Spleen (tissue), 11 donors: ENCODE results near the gene MICAL2. TPM values are rescaled to one million over a fixed set of nuclear protein-coding genes. Genes with fewer than 3 reads are reported as not detected.

Experiments
- DNase-seq: peaks from one replicate; pipeline ENCODE4 v3.0.0-alpha.2; 2020
- H3K27ac ChIP-seq, 8 donors: fragments of 200-600 bp; sonication (generic) in 7 of 8; 1 replicate in 4 of 8; 2 replicates in 4 of 8; pipeline versions ENCODE4 v1.5.0 to v1.8.0; 2016 to 2021; ENCODE audit warnings: inconsistent platforms in 4 of 8, mild to moderate bottlenecking in 4 of 8, moderate library complexity in 1 of 8
- H3K27me3 ChIP-seq, 7 donors: fragments of 200-600 bp; sonication (generic) in 6 of 7; replicated peaks in 1 of 7; 1 replicate in 4 of 7; 2 replicates in 3 of 7; pipeline versions ENCODE4 v1.5.0 to v1.8.0; 2016 to 2021; ENCODE audit warnings: inconsistent platforms in 3 of 7, mild to moderate bottlenecking in 1 of 7
- H3K36me3 ChIP-seq, 6 donors: fragments of 200-600 bp; sonication (generic) in 5 of 6; 1 replicate in 4 of 6; 2 replicates in 2 of 6; pipeline versions ENCODE4 v1.5.0 to v1.8.0; 2016 to 2021; ENCODE audit warnings: inconsistent platforms in 2 of 6
- H3K4me1 ChIP-seq, 6 donors: fragments of 200-600 bp; sonication (generic) in 5 of 6; 1 replicate in 3 of 6; 2 replicates in 3 of 6; pipeline versions ENCODE4 v1.5.0 to v1.8.0; 2016 to 2021; ENCODE audit warnings: inconsistent platforms in 3 of 6
- H3K4me3 ChIP-seq, 8 donors: fragments of 200-600 bp; sonication (generic) in 7 of 8; 1 replicate in 4 of 8; 2 replicates in 4 of 8; pipeline versions ENCODE4 v1.5.0 to v1.8.0; 2016 to 2021; ENCODE audit warnings: inconsistent platforms in 4 of 8, mild to moderate bottlenecking in 4 of 8, moderate library complexity in 2 of 8
- H3K9me3 ChIP-seq, 8 donors: fragments of 200-600 bp; sonication (generic) in 7 of 8; 1 replicate in 4 of 8; 2 replicates in 4 of 8; pipeline versions ENCODE4 v1.5.0 to v1.8.0; 2016 to 2021; ENCODE audit warnings: inconsistent platforms in 4 of 8
- POLR2A ChIP-seq, 3 donors: fragments of 450-650 bp; IDR thresholded peaks; one replicate each; pipeline ENCODE4 v1.5.1; 2017; ENCODE audit warnings: antibody characterized with exemption in 3 of 3, mild to moderate bottlenecking in 1 of 3
- POLR2AphosphoS5 ChIP-seq, 3 donors: sonication (generic); formaldehyde crosslinking; IDR thresholded peaks; one replicate each; pipeline ENCODE4 v1.5.1; 2017; ENCODE audit warnings: antibody characterized with exemption in 3 of 3
- WGBS, 5 donors: extraction: QIAGEN DNeasy Blood & Tissue Kit in 3 of 5; methylation state at CpG; one replicate each; pipeline versions ENCODE4 v1.1.5 to v1.1.7; 2013 to 2018; 5-methylcytosine and 5-hydroxymethylcytosine counted together
- intact Hi-C: fragments of 100-400 bp; cut with DNase I; formaldehyde crosslinking; loops from one replicate; pipeline ENCODE4 v1.15.0; 2023; ENCODE audit warnings: low total_unique reads
- polyA plus RNA-seq, 3 donors: library from polyadenylated mRNA; stranded (reverse); fragments of 200-250 nt; gene quantifications; one replicate each; pipeline ENCODE4 v1.2.1, GENCODE V29; 2013
- total RNA-seq, 7 donors: library from RNA; depleted of rRNA in 3 of 7; stranded (reverse); fragments of >200 nt in 3 of 7; fragmentation: NEBNext Ultra II Directional in 4 of 7; extraction: Animal tissue kit (Norgen Biotek cat#: 25700) in 4 of 7; gene quantifications; one replicate each; pipeline versions ENCODE4 v1.1.0 to v1.2.1, GENCODE V29; 2016 to 2021
- TF ChIP-seq, protein P1 (sequence below), 11 experiments: fragments of 200-600 bp in 7 of 11; fragments of 450-650 bp in 4 of 11; sonication (generic) in 4 of 11; IDR thresholded peaks in 8 of 11; conservative IDR thresholded peaks in 3 of 11; 1 replicate in 7 of 11; 2 replicates in 4 of 11; pipeline versions ENCODE4 v1.4.0 to v1.8.0; 2016 to 2021; ENCODE audit warnings: antibody characterized with exemption in 11 of 11, inconsistent platforms in 4 of 11, mild to moderate bottlenecking in 1 of 11
- donor health status: healthy with polysubstance abuse.
- donor health status: DM: no; HTN: no; CAD: no; lungs with moderate emphysema.
- donor health status: DM: no; HTN: no; CAD: no.
- donor health status: Bipolar disorder and iron deficiency.
- donor health status: healthy.
- donor health status: DM: no; HTN: no; CAD: no.
- donor health status: DM: yes; HTN: yes; CAD: no.

Gene MICAL2
- total and polyA plus RNA-seq, 10 donors: 1.9 to 50.8 (median 32.3) TPM

DNA sequence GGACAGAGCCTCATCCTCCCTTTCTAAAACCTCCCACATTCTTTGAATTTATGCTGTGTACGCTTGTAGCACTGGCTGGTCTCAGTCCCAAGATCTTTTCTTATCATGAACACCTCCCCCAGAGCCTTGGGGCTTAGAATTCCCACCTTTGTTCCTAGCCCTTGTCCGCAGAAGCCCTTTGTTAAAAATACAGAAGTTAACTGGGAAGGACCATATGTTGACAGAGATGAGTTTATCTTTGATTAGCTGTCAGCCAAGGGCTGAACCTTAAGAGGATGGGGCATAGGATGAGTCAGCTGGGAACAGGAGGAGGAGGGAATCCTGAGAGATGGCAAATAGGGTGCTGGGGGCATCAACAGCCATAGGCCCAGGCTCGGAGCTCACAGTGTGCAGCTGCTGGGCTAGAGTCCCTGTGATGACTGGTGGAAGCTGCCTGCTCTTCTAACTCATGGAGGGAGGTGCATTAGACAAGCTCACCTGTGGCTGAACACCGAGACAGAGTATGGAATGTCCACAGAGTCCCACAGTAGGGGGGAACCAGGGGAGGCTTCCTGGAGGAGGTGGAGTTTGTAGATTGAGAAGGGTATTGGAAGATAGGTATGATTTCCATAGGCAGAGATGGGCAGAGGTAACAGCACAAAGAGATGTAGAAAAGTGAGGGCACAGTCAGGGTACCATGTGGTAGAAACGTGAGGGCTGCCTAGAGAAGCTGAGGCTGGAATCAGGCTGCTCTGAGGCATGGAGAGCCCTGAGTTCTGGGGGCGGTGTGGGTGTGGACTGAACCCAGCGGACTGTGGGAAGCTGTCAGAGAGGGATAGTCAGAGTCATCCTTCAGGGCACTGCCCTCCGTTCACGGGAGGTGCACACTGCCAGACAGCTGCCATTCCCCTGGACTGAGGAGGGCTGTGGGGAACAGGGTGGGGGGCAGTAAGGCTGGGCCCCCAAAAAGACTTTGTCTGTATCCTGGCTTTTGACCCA is 9.9 kb downstream of the MICAL2 start:
- no peak overlapping the region for H3K4me3 ChIP-seq
- intact Hi-C loops: no loop called here
- H3K9me3 ChIP-seq: no peaks in the 10 kb centered on the region
- H3K27ac ChIP-seq: no peak overlapping the region
- WGBS, 5 donors: 78 to 89% (median 84%) methylated on average over 9 of the region's 9 CpGs
- no peak for DNase-seq
- no peak for TF ChIP-seq POLR2AphosphoS5 (IDR thresholded peaks at IDR 0.05)
- TF ChIP-seq POLR2A (IDR thresholded peaks at IDR 0.05): no peak
- TF ChIP-seq, protein P1, sequence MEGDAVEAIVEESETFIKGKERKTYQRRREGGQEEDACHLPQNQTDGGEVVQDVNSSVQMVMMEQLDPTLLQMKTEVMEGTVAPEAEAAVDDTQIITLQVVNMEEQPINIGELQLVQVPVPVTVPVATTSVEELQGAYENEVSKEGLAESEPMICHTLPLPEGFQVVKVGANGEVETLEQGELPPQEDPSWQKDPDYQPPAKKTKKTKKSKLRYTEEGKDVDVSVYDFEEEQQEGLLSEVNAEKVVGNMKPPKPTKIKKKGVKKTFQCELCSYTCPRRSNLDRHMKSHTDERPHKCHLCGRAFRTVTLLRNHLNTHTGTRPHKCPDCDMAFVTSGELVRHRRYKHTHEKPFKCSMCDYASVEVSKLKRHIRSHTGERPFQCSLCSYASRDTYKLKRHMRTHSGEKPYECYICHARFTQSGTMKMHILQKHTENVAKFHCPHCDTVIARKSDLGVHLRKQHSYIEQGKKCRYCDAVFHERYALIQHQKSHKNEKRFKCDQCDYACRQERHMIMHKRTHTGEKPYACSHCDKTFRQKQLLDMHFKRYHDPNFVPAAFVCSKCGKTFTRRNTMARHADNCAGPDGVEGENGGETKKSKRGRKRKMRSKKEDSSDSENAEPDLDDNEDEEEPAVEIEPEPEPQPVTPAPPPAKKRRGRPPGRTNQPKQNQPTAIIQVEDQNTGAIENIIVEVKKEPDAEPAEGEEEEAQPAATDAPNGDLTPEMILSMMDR (IDR thresholded peaks at IDR 0.05 in 8 of 11, conservative IDR thresholded peaks at IDR 0.05 in 3 of 11): no peak
- H3K4me1 ChIP-seq: peaks cover 3 to 55% (median 24%) of the 10 kb centered on the region in 6 donors
- H3K27me3 ChIP-seq: no peaks in the 10 kb centered on the region
- no peaks in the 10 kb centered on the region for H3K36me3 ChIP-seq

DNA sequence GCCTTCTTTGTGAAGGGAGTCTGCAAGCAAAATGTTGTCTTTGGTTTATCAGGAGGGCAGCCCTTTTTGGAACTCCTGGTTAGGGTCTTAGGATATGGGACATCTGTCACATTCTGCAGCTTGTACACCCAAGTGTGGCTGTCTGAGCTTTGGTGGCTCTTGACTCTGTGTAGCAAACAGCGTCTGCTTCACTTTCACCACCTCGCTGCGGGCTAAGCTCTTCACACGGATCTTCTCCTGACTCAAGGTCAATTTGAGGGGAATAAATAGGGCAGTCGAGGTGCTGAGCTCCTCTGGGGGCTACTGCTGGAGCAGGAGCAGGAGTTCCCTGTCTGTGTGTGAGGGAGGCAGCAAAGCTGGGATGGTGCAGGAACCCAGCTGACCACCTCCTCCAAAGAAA is 10.6 kb downstream of the MICAL2 start:
- Histone ChIP-seq H3K27me3 (no peaks in the 10 kb centered on the region), H3K36me3 (no peaks in the 10 kb centered on the region), H3K27ac (no peak overlapping the region), H3K9me3 (no peaks in the 10 kb centered on the region), H3K4me3 (no peak overlapping the region), H3K4me1 (peaks cover 3 to 62% (median 30%) of the 10 kb centered on the region in 6 donors)
- no peak for DNase-seq
- intact Hi-C loops: no loop called here
- TF ChIP-seq POLR2AphosphoS5 (IDR thresholded peaks at IDR 0.05): no peak
- TF ChIP-seq POLR2A (IDR thresholded peaks at IDR 0.05): no peak
- TF ChIP-seq, protein P1 (IDR thresholded peaks at IDR 0.05 in 8 of 11, conservative IDR thresholded peaks at IDR 0.05 in 3 of 11): no peak
- 77 to 91% (median 79%) methylated on average over 5 of the region's 5 CpGs for WGBS, 5 donors

DNA sequence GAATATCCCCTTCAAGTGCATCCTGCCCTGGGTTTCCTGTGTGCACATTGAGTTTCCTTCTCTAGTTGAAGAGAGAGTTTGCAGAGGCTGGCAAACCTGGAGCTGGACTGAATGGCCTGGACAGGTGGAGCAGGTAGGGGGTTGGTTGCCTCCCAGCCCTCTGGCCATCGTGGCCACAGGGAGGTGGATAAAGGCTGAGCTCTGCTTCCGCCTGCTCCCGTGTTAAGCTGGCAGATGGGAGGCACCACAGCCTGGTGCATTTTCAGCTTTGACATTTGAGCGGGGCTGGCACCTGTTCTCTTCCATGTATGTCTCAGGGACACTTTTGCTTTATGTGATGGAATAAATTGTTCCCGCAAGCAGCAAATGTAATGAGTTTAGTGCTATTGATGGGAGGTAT is 11.1 kb downstream of the MICAL2 start:
- H3K9me3 ChIP-seq: no peaks in the 10 kb centered on the region
- WGBS, 5 donors: 85 to 95% (median 94%) methylated on average over 4 to 5 of the region's 5 CpGs
- H3K4me1 ChIP-seq: peaks cover 7 to 67% (median 33%) of the 10 kb centered on the region in 6 donors
- H3K4me3 ChIP-seq: no peak overlapping the region
- H3K27me3 ChIP-seq: no peaks in the 10 kb centered on the region
- H3K36me3 ChIP-seq: no peaks in the 10 kb centered on the region
- no peak overlapping the region for H3K27ac ChIP-seq
- intact Hi-C loops: no loop called here
- no peak for TF ChIP-seq POLR2AphosphoS5 (IDR thresholded peaks at IDR 0.05)
- TF ChIP-seq, protein P1 (IDR thresholded peaks at IDR 0.05 in 8 of 11, conservative IDR thresholded peaks at IDR 0.05 in 3 of 11): no peak
- TF ChIP-seq POLR2A (IDR thresholded peaks at IDR 0.05): no peak
- DNase-seq: no peak

DNA sequence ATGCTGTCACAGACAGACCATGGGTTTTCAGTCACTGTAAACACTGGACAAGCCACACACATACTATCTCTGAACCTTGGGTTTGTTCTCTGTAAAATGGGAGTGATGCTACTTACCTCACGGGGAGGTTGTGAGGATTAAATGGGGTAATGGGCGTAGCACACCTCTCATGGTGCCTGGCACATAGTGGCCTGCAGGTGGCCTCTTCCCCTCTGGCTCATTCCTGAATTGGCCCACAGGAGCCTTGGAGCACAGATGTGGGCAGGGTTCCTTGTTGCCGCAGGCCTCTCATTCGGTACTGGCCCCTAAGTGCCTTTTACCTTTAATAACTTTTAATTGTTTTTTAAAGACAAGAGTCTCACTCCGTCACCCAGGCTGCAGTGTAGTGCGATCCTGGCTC is 11.7 kb downstream of the MICAL2 start:
- Histone ChIP-seq H3K27me3 (no peaks in the 10 kb centered on the region), H3K36me3 (no peaks in the 10 kb centered on the region), H3K9me3 (no peaks in the 10 kb centered on the region), H3K4me3 (no peak overlapping the region), H3K4me1 (peaks cover 7 to 73% (median 33%) of the 10 kb centered on the region in 6 donors), H3K27ac (no peak overlapping the region)
- no peak for DNase-seq
- 92 to 99% (median 96%) methylated on average over 6 of the region's 6 CpGs for WGBS, 5 donors
- TF ChIP-seq POLR2AphosphoS5 (IDR thresholded peaks at IDR 0.05): no peak
- TF ChIP-seq, protein P1 (IDR thresholded peaks at IDR 0.05 in 8 of 11, conservative IDR thresholded peaks at IDR 0.05 in 3 of 11): peak in 2 of 11 experiments; percentile 13 to 21
- intact Hi-C loops: no loop called here
